ENCODE data around the gene TIPARP. TPM values are rescaled to one million over a fixed set of nuclear protein-coding genes. Genes with fewer than 3 reads are reported as not detected.
"Not testable (repeated sequence)": the region's sequence is repeated elsewhere in the genome, so short reads cannot be mapped to it uniquely, and the experiment has no call there.

Gene TIPARP
- total RNA-seq, 2 experiments from 2014 or later: 21.9 to 22.9 TPM

GRCh38 chr3:156693166-156693565, 18.8 kb downstream of the TIPARP start:
- CTCF ChIA-PET: no interaction called here
- POLR2A ChIA-PET: no interaction called here

DNA sequence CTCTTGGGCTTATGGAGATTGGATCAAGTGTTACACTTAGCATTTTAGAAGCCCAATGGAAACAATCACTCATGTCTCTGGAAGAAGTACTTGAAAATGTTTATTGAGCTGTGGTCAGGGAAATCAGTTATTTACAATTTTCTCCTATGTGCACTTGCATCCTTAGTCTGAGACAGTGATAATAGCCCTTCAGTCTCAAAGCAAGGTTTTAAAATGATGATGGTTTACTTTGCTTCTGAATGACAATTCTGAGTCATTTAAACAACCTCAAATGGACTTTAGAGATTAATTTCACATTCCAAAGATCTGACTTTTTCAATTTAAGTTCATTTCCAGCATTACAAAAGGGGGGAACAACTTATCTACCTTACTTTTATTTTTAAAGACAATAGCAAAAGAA, 20.1 kb downstream of the TIPARP start:
- ChIA-PET POLR2A (no interaction called here), CTCF (no interaction called here)

- CTCF ChIA-PET: interaction anchor here (0.8 kb wide), 1 partner anchor 154 kb away, joined by 3 read pairs; no protein-coding TSS in a partner anchor
- POLR2A ChIA-PET: interaction anchor here (0.8 kb wide), 1 partner anchor 28 kb away, joined by 3 read pairs; the partner anchor contains the start of gene TIPARP
Measured at GRCh38 chr3:156702367-156702766, 28.0 kb downstream of the TIPARP start.

DNA sequence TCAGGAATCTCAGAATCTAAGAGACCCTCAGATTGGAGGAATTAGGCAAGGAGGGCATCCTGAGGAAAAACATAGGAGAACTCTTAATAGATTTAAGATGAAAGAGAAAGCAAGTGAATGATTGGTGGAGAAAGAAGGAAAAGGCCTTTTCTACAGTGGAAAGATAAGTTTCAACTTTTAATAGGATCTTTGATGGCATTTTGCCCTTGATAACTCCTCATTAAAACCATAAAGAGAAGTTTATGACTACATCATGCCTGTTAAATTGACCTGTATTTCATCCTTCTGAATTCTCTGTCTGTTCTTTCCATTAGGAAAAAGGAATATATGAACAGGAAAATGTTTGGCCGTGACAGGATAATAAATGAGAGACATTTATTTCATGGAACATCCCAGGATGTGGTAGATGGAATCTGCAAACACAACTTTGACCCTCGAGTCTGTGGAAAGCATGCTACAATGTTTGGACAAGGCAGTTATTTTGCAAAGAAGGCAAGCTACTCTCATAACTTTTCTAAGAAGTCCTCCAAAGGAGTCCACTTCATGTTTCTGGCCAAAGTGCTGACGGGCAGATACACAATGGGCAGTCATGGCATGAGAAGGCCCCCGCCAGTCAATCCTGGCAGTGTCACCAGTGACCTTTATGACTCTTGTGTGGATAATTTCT, 30.1 kb downstream of the TIPARP start:
- CTCF ChIA-PET: no interaction called here
- POLR2A ChIA-PET: no interaction called here

GRCh38 chr3:156705761-156706616, 31.6 kb downstream of the TIPARP start:
- ChIA-PET CTCF (no interaction called here), POLR2A (no interaction called here)

DNA sequence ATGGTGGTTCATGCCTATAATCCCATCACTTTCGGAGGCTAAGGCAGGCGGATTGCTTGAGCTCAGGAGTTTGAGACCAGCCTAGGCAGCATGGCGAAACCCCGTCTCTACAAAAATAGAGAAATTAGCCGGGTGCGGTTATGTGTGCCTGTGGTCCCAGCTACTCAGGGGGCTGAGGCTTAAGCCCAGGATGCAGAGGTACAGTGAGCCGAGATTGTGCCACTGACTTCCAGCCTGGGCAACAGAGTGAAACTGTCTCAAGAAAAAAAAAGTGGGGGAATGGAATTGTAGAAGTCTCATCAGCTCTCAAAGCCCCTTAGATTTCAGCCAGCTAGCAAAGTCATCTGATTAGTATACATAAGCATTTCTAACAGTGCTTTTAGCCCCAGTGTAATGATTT, 33.2 kb downstream of the TIPARP start:
- POLR2A ChIA-PET: no interaction called here
- CTCF ChIA-PET: interaction anchor here (0.7 kb wide), 1 partner anchor 555 kb away, joined by 4 read pairs; no protein-coding TSS in a partner anchor

- CTCF ChIA-PET: no interaction called here
- POLR2A ChIA-PET: no interaction called here
Measured at GRCh38 chr3:156710429-156710828, 36.0 kb downstream of the TIPARP start.

DNA sequence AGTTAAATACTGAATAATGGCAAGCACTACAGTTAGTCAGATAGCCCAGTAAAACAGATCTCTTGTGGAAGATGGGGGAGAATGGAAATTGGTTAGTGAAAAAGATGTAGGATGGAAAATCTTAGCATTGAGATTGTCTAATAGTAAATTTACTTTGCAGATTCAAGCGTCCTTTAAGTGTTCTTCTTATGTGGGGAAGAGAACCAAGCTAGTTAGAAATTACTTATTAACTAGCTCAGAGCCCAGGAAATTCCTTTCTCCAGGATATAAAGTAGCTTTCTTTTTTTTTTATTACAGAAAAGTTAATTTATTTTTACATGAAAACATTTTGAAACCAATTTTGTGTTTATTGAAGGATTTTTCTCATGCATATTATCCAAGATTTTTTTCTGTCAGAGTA, 36.7 kb downstream of the TIPARP start:
- CTCF ChIA-PET: no interaction called here
- POLR2A ChIA-PET: interaction anchor here (0.6 kb wide), 1 partner anchor 315 kb away, joined by 4 read pairs; no protein-coding TSS in a partner anchor

GRCh38 chr3:156711944-156712343, 37.6 kb downstream of the TIPARP start:
- CTCF ChIA-PET, POLR2A ChIA-PET: not testable (repeated sequence)

DNA sequence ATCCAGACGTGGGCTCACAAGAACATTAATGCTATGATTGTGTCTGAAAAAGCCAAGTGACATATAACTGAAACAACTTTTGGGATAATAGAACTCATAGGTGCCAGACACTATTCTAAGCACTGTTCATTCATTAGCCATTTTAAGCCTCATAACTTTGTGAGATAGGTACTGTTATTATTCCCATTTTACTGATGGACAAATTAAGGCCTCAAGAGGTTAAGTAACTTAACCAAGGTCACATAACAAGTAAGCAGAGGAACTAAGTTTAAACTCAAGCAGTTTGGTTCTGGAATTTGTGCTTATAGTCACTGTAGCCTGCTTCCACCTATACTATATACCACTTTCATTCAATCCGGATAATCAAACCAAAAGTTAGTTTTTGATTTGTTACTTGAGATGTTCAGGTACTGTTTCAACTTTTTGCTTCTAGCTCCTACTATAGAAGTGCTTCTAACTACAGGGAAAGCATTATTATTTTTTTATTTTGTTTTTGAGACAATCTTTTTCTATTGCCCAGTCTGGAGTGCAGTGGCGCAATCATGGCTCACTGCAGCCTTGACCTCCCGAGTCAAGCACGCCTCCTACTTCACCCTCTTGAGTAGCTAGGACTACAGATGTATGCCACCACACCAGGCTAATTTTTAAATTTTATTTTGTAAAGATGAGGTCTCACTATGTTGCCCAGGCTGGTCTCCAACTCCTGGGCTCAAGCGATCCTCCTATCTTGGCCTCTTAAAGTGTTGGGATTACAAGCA, 41.9 kb downstream of the TIPARP start:
- CTCF ChIA-PET: no interaction called here
- POLR2A ChIA-PET: no interaction called here

DNA sequence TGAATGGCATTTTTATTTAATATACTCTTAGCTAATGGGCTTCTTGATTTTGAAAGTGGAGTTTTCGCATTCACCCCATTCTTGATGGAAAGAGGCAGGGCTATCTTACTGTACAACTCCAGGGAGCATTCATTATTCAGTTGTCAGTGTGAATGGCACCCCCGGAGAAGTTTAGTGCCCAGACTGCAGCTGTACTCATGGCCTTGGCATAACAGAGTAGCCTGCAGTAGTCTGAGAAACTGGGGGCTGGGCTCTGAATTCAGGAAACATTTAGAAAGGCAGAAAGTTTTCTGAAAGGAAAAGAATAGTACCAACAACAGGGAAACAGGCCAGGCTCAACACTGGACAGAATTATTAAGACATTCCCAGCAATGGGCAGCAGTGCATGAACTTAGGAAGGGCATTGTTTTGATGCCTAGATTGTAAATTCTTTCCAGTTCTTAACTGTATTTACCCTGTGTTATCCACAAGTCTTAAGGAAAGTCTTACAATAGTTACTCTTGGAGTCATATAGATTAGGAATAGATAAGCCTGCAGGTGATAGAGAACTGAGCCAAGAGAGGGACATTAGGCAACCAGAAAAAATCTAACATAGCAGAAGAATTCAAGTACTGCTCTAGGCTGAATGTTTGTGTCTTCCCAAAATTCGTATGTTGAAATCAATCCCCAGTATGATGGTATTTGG, 44.4 kb downstream of the TIPARP start:
- ChIA-PET POLR2A (no interaction called here), CTCF (interaction anchor here (0.6 to 0.7 kb wide), 3 partner anchors 27 to 203 kb away, joined by 3 read pairs; no protein-coding TSS in a partner anchor)

GRCh38 chr3:156720826-156721225, 46.4 kb downstream of the TIPARP start:
- ChIA-PET CTCF (no interaction called here), POLR2A (no interaction called here)

GRCh38 chr3:156721687-156722618, 47.6 kb downstream of the TIPARP start:
- POLR2A ChIA-PET: interaction anchor here (0.5 to 1.1 kb wide), 2 partner anchors 46 to 249 kb away, joined by 3 read pairs; no protein-coding TSS in a partner anchor
- CTCF ChIA-PET: interaction anchor here (1.8 kb wide), 1 partner anchor 46 kb away, joined by 4 read pairs; no protein-coding TSS in a partner anchor

- POLR2A ChIA-PET: interaction anchor here (1.1 kb wide), 1 partner anchor 47 kb away, joined by 3 read pairs; no protein-coding TSS in a partner anchor
Measured at GRCh38 chr3:156723182-156723619, 48.8 kb downstream of the TIPARP start.

GRCh38 chr3:156725682-156726081, 51.3 kb downstream of the TIPARP start:
- CTCF ChIA-PET: no interaction called here
- POLR2A ChIA-PET: no interaction called here

More at GRCh38 chr3:156723182-156723619, 48.8 kb downstream of the TIPARP start:
- CTCF ChIA-PET: interaction anchor here (1.8 kb wide), 1 partner anchor 47 kb away, joined by 4 read pairs; no protein-coding TSS in a partner anchor

DNA sequence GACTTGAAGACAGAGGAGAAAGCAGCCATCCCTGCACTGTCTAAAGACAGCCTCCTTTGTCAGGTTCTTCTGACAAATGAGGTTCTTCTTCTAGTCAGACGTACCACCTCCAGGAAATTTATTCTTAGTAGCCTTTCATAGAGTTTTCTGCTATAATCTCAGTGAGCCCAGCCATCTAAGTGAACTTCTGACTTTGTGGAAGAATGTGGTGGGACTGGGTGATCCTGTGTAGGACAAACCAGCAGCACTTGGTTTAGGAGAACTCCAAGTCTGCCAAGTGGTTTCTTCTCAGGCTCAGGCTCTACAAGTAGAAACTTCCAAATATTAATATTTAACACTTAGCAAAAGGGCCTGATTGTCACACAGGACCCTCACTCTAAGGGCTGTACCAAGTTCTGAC, 52.1 kb downstream of the TIPARP start:
- CTCF ChIA-PET: no interaction called here
- POLR2A ChIA-PET: no interaction called here

GRCh38 chr3:156727519-156728205, 53.3 kb downstream of the TIPARP start:
- ChIA-PET POLR2A (no interaction called here), CTCF (no interaction called here)

Data from activated CD8-positive, alpha-beta memory T cell treated with anti-CD3 and anti-CD28 coated beads for 36 hours (primary cell).